H7 (cell line): ENCODE measurements around the gene RAB21. TPM values are rescaled to one million over a fixed set of nuclear protein-coding genes. Genes with fewer than 3 reads are reported as not detected.
"Not testable (repeated sequence)": the region's sequence is repeated elsewhere in the genome, so short reads cannot be mapped to it uniquely, and the experiment has no call there.

Experiments used
- DNase-seq: peaks from one replicate; pipeline ENCODE4 v3.0.0; 2012
- H3K27me3 ChIP-seq: 2 replicates; pipeline ENCODE4 v1.6.0; 2011; ENCODE audit warnings: mild to moderate bottlenecking, low read length; ENCODE audit not compliant: control insufficient read depth, insufficient read depth
- H3K36me3 ChIP-seq: replicated peaks from 2 replicates; pipeline ENCODE4 v1.5.1; 2011; ENCODE audit warnings: low read length; ENCODE audit not compliant: control insufficient read depth, insufficient read depth
- H3K4me3 ChIP-seq: 2 replicates; pipeline ENCODE4 v1.5.1; 2011; ENCODE audit warnings: low read depth, mild to moderate bottlenecking, control low read depth, low read length, moderate library complexity; ENCODE audit not compliant: insufficient read depth
- total RNA-seq: library from RNA; depleted of rRNA; stranded (reverse); fragments of >200 nt; shearing (Covaris generic); gene quantifications from 2 replicates; pipeline ENCODE4 v1.2.3, GENCODE V29; 2014

The RAB21 gene
- total RNA-seq, 1 experiment from 2014 or later: 11.6 TPM

- Histone ChIP-seq H3K36me3 (no peaks in the 10 kb centered on the region), H3K27me3 (no peaks in the 10 kb centered on the region), H3K4me3 (no peak overlapping the region)
- DNase-seq: no peak
Measured at GRCh38 chr12:71799106-71799505, 44.4 kb downstream of the RAB21 start.

- H3K27me3 ChIP-seq: no peaks in the 10 kb centered on the region
- no peaks in the 10 kb centered on the region for H3K36me3 ChIP-seq
- DNase-seq: no peak
- H3K4me3 ChIP-seq: no peak overlapping the region
Measured at GRCh38 chr12:71800177-71800576, 45.5 kb downstream of the RAB21 start.

- Histone ChIP-seq H3K27me3 (no peaks in the 10 kb centered on the region), H3K4me3 (no peak overlapping the region), H3K36me3 (no peaks in the 10 kb centered on the region)
- peak; percentile 57 for DNase-seq
Measured at GRCh38 chr12:71804505-71804904, 49.8 kb downstream of the RAB21 start.

- no peak for DNase-seq
- H3K4me3 ChIP-seq: no peak overlapping the region
- no peaks in the 10 kb centered on the region for H3K27me3 ChIP-seq
- no peaks in the 10 kb centered on the region for H3K36me3 ChIP-seq
Measured at GRCh38 chr12:71810921-71811320, 56.3 kb downstream of the RAB21 start.

- H3K36me3 ChIP-seq, H3K4me3 ChIP-seq, DNase-seq, H3K27me3 ChIP-seq: not testable (repeated sequence)
Measured at GRCh38 chr12:71815242-71815641, 60.6 kb downstream of the RAB21 start.

- not testable (repeated sequence) for DNase-seq, H3K36me3 ChIP-seq, H3K27me3 ChIP-seq, H3K4me3 ChIP-seq
Measured at GRCh38 chr12:71822088-71822487, 67.4 kb downstream of the RAB21 start.

DNA sequence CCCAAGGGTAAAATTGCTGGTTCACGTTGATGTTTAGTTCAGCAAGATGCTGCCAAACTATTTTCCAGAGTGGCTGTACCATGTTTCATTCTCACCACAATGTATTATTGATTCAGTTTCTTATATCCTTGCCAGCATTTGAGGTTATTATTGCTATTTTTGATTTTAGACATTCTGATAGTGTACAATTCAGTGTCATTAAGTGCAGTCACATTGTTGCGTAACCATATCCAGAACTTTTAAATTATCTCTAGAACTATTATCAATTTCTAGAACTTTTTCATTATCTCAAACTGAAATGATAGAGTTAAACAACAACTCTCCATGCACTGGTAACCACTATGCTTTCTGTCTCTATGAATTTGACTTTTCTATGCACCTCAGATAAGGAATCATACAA is 74.2 kb downstream of the RAB21 start:
- no peaks in the 10 kb centered on the region for H3K27me3 ChIP-seq
- no peaks in the 10 kb centered on the region for H3K36me3 ChIP-seq
- no peak overlapping the region for H3K4me3 ChIP-seq
- DNase-seq: no peak

GRCh38 chr12:71837356-71837755 is 82.7 kb downstream of the RAB21 start:
- Histone ChIP-seq H3K4me3 (no peak overlapping the region), H3K36me3 (no peaks in the 10 kb centered on the region), H3K27me3 (no peaks in the 10 kb centered on the region)
- DNase-seq: no peak

GRCh38 chr12:71838231-71838630 is 83.6 kb downstream of the RAB21 start:
- DNase-seq: no peak
- Histone ChIP-seq H3K4me3 (no peak overlapping the region), H3K27me3 (no peaks in the 10 kb centered on the region), H3K36me3 (no peaks in the 10 kb centered on the region)

- no peaks in the 10 kb centered on the region for H3K27me3 ChIP-seq
- H3K36me3 ChIP-seq: no peaks in the 10 kb centered on the region
- H3K4me3 ChIP-seq: no peak overlapping the region
- DNase-seq: no peak
Measured at GRCh38 chr12:71838676-71839075, 84.0 kb downstream of the RAB21 start.

- DNase-seq: no peak
- no peaks in the 10 kb centered on the region for H3K36me3 ChIP-seq
- peak overlapping the region; percentile 68 for H3K4me3 ChIP-seq
- H3K27me3 ChIP-seq: no peaks in the 10 kb centered on the region
Measured at GRCh38 chr12:71840231-71840847, 85.7 kb downstream of the RAB21 start.

DNA sequence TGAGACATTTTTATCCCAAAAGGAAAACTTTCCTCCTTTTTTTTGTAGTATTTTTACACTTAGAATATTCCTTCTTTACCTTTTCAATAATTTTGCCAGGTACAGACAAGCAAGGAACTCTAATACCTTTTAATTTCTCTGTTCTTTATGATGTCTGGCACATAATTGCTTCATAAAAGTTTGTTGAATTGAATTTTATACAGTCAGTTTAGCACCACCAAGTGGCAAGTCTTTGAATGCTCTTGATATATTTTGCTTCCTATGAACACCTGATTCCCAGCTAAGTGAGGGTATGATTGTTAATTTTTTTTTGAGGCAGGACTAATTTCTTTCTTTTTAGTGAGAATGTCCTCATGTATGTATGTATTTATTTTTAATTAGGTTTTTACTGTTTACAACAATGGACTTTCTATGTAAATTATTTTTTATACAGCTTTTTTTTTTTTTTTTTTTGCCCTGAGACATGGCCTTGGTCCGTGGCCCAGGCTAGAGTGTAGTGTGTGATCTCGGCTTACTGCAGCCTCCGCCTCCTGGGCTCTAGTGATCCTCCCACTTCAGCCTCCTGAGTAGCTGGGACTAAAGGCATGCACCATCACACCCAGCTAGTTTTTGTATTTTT is 91.8 kb downstream of the RAB21 start:
- Histone ChIP-seq H3K4me3 (no peak overlapping the region), H3K36me3 (no peaks in the 10 kb centered on the region), H3K27me3 (no peaks in the 10 kb centered on the region)
- no peak for DNase-seq

GRCh38 chr12:71848212-71848611 is 93.5 kb downstream of the RAB21 start:
- H3K27me3 ChIP-seq: no peaks in the 10 kb centered on the region
- no peak for DNase-seq
- H3K36me3 ChIP-seq: no peaks in the 10 kb centered on the region
- H3K4me3 ChIP-seq: no peak overlapping the region

DNA sequence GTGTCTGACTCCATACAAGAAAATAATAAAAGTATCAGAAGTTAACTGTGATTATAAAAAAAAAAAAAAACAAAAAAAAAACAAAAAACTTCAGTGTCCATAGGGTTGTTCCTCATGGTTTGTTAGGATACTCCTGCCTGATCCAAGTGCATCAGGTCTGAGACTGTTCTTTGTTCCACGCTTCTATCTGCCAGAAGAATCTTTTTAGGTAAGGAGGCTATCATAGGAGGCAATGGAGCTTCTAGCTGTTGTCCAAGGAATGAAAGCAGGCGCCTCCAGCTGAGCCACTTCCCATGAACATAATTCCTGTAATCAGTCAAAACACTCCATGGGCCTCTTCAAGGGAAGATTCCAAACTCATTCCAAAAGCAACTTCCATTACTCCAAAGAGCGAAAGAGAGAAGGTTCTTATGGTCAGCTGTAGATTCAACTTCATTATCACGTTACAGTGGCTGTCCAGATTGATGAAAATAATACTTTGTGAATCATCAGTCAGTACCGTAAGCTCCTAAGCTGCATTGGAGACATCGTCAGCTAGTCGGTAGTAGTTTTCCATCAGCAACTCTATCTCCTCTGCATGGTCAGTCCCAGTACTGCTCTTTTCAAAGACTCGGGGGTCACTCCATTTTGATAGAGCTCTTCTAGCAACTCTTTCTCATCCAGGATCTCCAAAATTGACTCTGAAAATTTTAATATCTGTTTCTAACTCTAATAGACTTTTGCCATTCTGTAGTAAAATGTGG is 94.6 kb downstream of the RAB21 start:
- Histone ChIP-seq H3K36me3 (no peaks in the 10 kb centered on the region), H3K27me3 (no peaks in the 10 kb centered on the region), H3K4me3 (no peak overlapping the region)
- DNase-seq: no peak
